Peyer's patch (tissue), 4 donors: ENCODE data around the gene CTSC.

Experiments
- POLR2A ChIP-seq, 2 donors: fragments of 450-650 bp; IDR thresholded peaks; one replicate each; pipeline ENCODE4 v1.5.1; 2017; ENCODE audit warnings: antibody characterized with exemption in 2 of 2, mild to moderate bottlenecking in 2 of 2, moderate library complexity in 2 of 2
- TF ChIP-seq, protein P1 (sequence below), 6 experiments: fragments of 450-650 bp in 4 of 6; fragments of 200-600 bp in 2 of 6; sonication (generic) in 1 of 6; IDR thresholded peaks; one replicate each; pipeline ENCODE4 v1.5.1; 2017 to 2019; ENCODE audit warnings: antibody characterized with exemption in 6 of 6, mild to moderate bottlenecking in 3 of 6, moderate library complexity in 1 of 6

DNA sequence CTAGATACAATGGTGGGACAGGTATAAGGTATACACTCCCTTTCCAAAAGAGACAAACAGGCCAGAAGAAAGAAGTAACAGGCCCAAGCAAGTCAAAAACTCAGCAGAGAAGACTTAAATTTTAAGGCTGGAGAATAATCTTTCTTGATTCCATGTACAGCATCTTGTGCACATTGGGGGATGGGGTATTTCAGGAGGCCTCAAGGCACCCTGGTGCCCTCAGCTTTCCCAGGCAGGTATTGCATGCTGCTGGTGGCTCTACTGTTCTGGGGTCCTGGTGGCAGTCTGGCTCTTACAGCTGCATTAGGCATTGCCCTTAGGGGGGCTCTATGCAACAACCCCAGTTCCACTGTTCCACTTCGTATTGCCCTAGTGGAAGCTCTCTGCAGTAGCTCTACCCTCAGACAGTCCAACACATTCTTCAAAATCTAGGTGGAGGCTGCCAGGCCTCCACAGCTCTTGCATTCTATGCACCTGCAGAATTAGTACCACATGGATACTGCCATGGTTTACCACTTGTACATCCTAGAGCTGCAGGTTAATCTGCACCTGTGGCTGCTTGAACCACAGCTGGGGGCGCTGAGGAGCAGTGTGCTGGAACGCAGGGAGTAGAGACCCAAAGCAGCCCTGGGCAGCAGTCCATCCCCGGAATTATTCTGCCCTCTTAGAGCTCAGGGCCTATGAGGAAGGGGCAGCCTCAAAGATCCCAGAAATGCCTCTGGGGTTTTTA is 4.2 kb upstream of the CTSC start:
- TF ChIP-seq, protein P1, sequence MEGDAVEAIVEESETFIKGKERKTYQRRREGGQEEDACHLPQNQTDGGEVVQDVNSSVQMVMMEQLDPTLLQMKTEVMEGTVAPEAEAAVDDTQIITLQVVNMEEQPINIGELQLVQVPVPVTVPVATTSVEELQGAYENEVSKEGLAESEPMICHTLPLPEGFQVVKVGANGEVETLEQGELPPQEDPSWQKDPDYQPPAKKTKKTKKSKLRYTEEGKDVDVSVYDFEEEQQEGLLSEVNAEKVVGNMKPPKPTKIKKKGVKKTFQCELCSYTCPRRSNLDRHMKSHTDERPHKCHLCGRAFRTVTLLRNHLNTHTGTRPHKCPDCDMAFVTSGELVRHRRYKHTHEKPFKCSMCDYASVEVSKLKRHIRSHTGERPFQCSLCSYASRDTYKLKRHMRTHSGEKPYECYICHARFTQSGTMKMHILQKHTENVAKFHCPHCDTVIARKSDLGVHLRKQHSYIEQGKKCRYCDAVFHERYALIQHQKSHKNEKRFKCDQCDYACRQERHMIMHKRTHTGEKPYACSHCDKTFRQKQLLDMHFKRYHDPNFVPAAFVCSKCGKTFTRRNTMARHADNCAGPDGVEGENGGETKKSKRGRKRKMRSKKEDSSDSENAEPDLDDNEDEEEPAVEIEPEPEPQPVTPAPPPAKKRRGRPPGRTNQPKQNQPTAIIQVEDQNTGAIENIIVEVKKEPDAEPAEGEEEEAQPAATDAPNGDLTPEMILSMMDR (IDR thresholded peaks at IDR 0.05): peak in 1 of 6 experiments; percentile 1
- TF ChIP-seq POLR2A (IDR thresholded peaks at IDR 0.05): no peak
